IPS-18a (cell line): ENCODE results near the gene NID1.
"Not testable (repeated sequence)": the region's sequence is repeated elsewhere in the genome, so short reads cannot be mapped to it uniquely, and the experiment has no call there.

Experiments
- H3K27ac ChIP-seq: one replicate; pipeline ENCODE4 v1.5.1; 2013; ENCODE audit warnings: low read length
- H3K27me3 ChIP-seq: one replicate; pipeline ENCODE4 v1.6.1; 2013; ENCODE audit warnings: mild to moderate bottlenecking, low read length; ENCODE audit not compliant: control insufficient read depth, insufficient read depth
- H3K36me3 ChIP-seq: one replicate; pipeline ENCODE4 v1.6.1; 2013; ENCODE audit warnings: low read depth, low read length; ENCODE audit not compliant: control insufficient read depth
- H3K4me1 ChIP-seq: one replicate; pipeline ENCODE4 v1.6.1; 2013; ENCODE audit warnings: low read depth, low read length; ENCODE audit not compliant: control insufficient read depth
- H3K4me3 ChIP-seq: one replicate; pipeline ENCODE4 v1.5.1; 2013; ENCODE audit warnings: low read length
- H3K9ac ChIP-seq: one replicate; pipeline ENCODE4 v1.6.1; 2013; ENCODE audit warnings: mild to moderate bottlenecking, low read length, moderate library complexity
- H3K9me3 ChIP-seq: one replicate; pipeline ENCODE4 v1.6.1; 2013; ENCODE audit warnings: low read depth, low read length; ENCODE audit not compliant: control insufficient read depth

The NID1 gene

GRCh38 chr1:236016782-236017400 is 48.0 kb downstream of the NID1 start:
- H3K27ac ChIP-seq = no peak overlapping the region

GRCh38 chr1:236016083-236016482 is 48.8 kb downstream of the NID1 start:
- Histone ChIP-seq H3K4me1 (no peaks in the 10 kb centered on the region), H3K9ac (no peak overlapping the region), H3K27me3 (no peaks in the 10 kb centered on the region), H3K27ac (no peak overlapping the region), H3K4me3 (no peak overlapping the region), H3K36me3 (no peaks in the 10 kb centered on the region), H3K9me3 (no peaks in the 10 kb centered on the region)

More at GRCh38 chr1:236016782-236017400, 48.0 kb downstream of the NID1 start:
- H3K27me3 ChIP-seq = no peaks in the 10 kb centered on the region
- H3K9me3 ChIP-seq = no peaks in the 10 kb centered on the region
- H3K9ac ChIP-seq = no peak overlapping the region
- no peak overlapping the region for H3K4me3 ChIP-seq
- H3K36me3 ChIP-seq = no peaks in the 10 kb centered on the region
- H3K4me1 ChIP-seq = no peaks in the 10 kb centered on the region

GRCh38 chr1:236015539-236015938 is 49.4 kb downstream of the NID1 start:
- no peaks in the 10 kb centered on the region for H3K9me3 ChIP-seq
- H3K27ac ChIP-seq = no peak overlapping the region
- no peaks in the 10 kb centered on the region for H3K27me3 ChIP-seq

GRCh38 chr1:236013330-236013729 is 51.6 kb downstream of the NID1 start:
- no peaks in the 10 kb centered on the region for H3K27me3 ChIP-seq
- H3K9me3 ChIP-seq = no peaks in the 10 kb centered on the region
- H3K27ac ChIP-seq = no peak overlapping the region
- no peaks in the 10 kb centered on the region for H3K36me3 ChIP-seq
- H3K9ac ChIP-seq = no peak overlapping the region
- H3K4me3 ChIP-seq = no peak overlapping the region
- no peaks in the 10 kb centered on the region for H3K4me1 ChIP-seq

More at GRCh38 chr1:236015539-236015938, 49.4 kb downstream of the NID1 start:
- no peaks in the 10 kb centered on the region for H3K4me1 ChIP-seq
- H3K36me3 ChIP-seq = no peaks in the 10 kb centered on the region
- no peak overlapping the region for H3K9ac ChIP-seq
- H3K4me3 ChIP-seq = no peak overlapping the region

GRCh38 chr1:236011641-236012040 is 53.2 kb downstream of the NID1 start:
- Histone ChIP-seq H3K27me3 (no peaks in the 10 kb centered on the region), H3K9me3 (no peaks in the 10 kb centered on the region), H3K4me1 (no peaks in the 10 kb centered on the region), H3K9ac (no peak overlapping the region), H3K36me3 (no peaks in the 10 kb centered on the region), H3K4me3 (no peak overlapping the region), H3K27ac (no peak overlapping the region)

GRCh38 chr1:236010443-236010842 is 54.4 kb downstream of the NID1 start:
- no peaks in the 10 kb centered on the region for H3K27me3 ChIP-seq
- no peak overlapping the region for H3K27ac ChIP-seq
- H3K9ac ChIP-seq = no peak overlapping the region
- H3K4me3 ChIP-seq = no peak overlapping the region
- H3K4me1 ChIP-seq = no peaks in the 10 kb centered on the region
- H3K9me3 ChIP-seq = no peaks in the 10 kb centered on the region
- no peaks in the 10 kb centered on the region for H3K36me3 ChIP-seq

- H3K27me3 ChIP-seq = no peaks in the 10 kb centered on the region
- H3K4me3 ChIP-seq = no peak overlapping the region
- no peaks in the 10 kb centered on the region for H3K36me3 ChIP-seq
- no peaks in the 10 kb centered on the region for H3K4me1 ChIP-seq
- no peak overlapping the region for H3K27ac ChIP-seq
- H3K9ac ChIP-seq = no peak overlapping the region
- no peaks in the 10 kb centered on the region for H3K9me3 ChIP-seq
Measured at GRCh38 chr1:236009857-236010256, 55.0 kb downstream of the NID1 start.

- Histone ChIP-seq H3K4me3 (no peak overlapping the region), H3K27me3 (no peaks in the 10 kb centered on the region), H3K4me1 (no peaks in the 10 kb centered on the region), H3K36me3 (no peaks in the 10 kb centered on the region), H3K9me3 (no peaks in the 10 kb centered on the region), H3K27ac (no peak overlapping the region), H3K9ac (no peak overlapping the region)
Measured at GRCh38 chr1:236009191-236009590, 55.7 kb downstream of the NID1 start.

GRCh38 chr1:236007781-236008180 is 57.1 kb downstream of the NID1 start:
- Histone ChIP-seq H3K9me3 (no peaks in the 10 kb centered on the region), H3K27me3 (no peaks in the 10 kb centered on the region), H3K9ac (no peak overlapping the region), H3K4me3 (no peak overlapping the region), H3K27ac (no peak overlapping the region), H3K36me3 (no peaks in the 10 kb centered on the region), H3K4me1 (no peaks in the 10 kb centered on the region)

- H3K9ac ChIP-seq, H3K4me3 ChIP-seq, H3K27ac ChIP-seq, H3K9me3 ChIP-seq, H3K4me1 ChIP-seq, H3K27me3 ChIP-seq, H3K36me3 ChIP-seq: not testable (repeated sequence)
Measured at GRCh38 chr1:236003058-236003457, 61.8 kb downstream of the NID1 start.

GRCh38 chr1:236002572-236002971 is 62.3 kb downstream of the NID1 start:
- H3K9me3 ChIP-seq = no peaks in the 10 kb centered on the region
- no peaks in the 10 kb centered on the region for H3K4me1 ChIP-seq
- no peaks in the 10 kb centered on the region for H3K27me3 ChIP-seq
- no peak overlapping the region for H3K27ac ChIP-seq
- H3K4me3 ChIP-seq = no peak overlapping the region
- no peak overlapping the region for H3K9ac ChIP-seq
- H3K36me3 ChIP-seq = no peaks in the 10 kb centered on the region

GRCh38 chr1:236002025-236002390 is 62.9 kb downstream of the NID1 start:
- Histone ChIP-seq H3K27me3 (no peaks in the 10 kb centered on the region), H3K4me3 (no peak overlapping the region), H3K9me3 (no peaks in the 10 kb centered on the region), H3K4me1 (no peaks in the 10 kb centered on the region), H3K9ac (no peak overlapping the region), H3K36me3 (no peaks in the 10 kb centered on the region), H3K27ac (no peak overlapping the region)
